22Rv1 (cell line): Measurements from ENCODE around the gene TMTC1.

Experiments
- CTCF ChIP-seq: fragments of 450-650 bp; IDR thresholded peaks from 2 replicates; pipeline ENCODE4 v1.5.1; 2017; ENCODE audit warnings: mild to moderate bottlenecking
- ZFX ChIP-seq: fragments of 450-650 bp; IDR thresholded peaks from 2 replicates; pipeline ENCODE4 v1.6.1; 2017; ENCODE audit warnings: antibody characterized with exemption, borderline replicate concordance

DNA sequence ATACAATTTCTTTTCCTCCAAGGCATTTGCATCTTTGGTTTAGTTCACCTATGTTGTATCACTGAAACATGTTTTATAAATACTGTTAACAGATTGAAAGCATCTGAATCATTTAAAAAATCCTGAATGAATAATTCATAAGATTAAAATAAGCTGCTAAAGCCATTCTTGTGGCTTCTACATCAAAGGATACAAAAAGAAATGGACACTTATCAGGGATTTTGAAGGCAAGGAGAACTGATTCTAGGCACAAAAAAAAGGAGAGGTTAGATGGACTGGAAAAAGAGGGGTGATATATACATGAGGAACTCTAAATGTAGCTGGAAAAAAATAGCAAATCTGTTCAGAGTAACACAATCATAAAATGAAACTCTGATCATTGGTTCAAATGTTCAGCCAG is 280.5 kb downstream of the TMTC1 start:
- TF ChIP-seq CTCF (no peak), ZFX (no peak)
